ENCODE data around the gene SMURF2.
"Not testable (repeated sequence)": the region's sequence is repeated elsewhere in the genome, so short reads cannot be mapped to it uniquely, and the experiment has no call there.

The SMURF2 gene

DNA sequence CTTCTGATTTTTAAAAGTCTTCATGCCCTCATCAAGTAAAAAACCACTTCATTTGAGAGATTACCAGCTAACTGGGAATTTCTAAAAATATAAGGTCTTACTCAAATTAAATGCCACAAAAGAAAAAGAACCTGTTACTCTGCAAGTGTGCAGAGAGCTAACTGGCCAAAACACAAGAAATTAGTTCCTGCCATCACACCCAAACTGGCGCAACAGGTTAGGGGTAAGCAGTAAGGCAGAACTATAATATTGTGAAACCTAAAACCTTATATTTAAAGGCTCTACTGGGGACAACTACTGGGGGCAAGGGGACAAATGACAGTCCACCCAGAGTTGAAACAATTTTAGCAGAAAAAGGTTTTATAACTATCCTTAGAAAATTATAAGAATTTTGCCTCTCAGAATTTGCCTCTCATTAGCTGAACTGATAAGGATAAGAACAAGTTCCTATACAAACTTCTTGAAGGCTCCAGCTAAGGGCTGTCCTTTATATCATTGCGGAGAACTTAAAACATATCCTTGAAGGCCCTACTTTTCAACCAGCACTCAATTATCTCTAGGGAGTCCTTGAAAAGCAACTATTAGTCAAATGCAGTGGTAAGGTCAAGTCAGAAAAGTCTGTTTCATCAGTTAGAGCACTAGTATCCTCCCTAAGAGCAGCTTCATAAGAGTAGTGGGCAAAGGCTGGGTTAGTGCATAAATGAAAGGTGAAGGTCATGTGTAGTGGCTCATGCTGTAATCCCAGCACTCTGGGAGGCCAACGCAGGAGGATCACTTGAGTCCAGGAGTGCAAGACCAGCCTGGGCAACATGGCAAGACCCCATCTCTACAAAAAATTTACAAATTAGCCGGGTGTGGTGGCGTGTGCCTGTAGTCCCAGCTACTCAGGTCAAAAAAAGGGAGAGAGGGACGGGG lies 31.5 kb downstream of the SMURF2 start:
- DNase-seq: no peak

DNA sequence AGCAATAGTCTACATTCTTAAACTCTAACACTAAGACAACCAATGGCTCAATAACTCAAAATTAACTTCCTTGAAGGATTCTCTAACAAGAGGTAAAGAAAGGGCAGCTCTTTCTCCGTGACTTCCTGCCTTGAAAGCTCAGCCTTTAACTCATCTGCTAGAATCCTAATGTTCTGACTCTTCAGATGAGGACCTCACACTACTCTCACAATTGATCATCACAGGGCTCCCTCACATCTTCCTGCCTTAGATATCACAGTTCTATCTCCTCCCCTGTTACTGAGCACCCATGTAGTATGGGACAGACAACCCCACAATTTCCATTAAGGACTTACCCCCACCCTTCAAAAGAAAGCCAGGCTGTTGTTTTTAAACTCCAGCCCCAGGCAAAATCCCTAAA lies 33.5 kb downstream of the SMURF2 start:
- no peak for DNase-seq

DNA sequence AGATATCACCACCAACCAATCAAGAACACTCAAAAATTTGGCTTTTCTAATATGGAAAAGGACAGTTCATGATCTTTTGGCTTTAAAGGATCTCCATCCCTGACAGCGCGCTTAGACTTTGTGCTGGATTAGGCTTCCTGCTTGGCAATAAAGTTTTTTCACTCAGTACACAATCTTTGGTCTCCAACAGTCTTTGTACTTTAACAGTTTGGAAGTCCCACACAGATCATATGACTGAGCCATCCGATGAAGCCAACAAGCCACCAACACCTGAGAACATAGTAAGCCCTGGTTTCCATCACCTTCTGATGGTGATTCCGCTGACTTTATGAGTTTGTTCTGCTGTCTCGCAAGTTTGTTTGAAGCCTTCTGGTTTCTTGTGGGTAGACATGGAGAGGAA lies 34.3 kb downstream of the SMURF2 start:
- DNase-seq: no peak

DNA sequence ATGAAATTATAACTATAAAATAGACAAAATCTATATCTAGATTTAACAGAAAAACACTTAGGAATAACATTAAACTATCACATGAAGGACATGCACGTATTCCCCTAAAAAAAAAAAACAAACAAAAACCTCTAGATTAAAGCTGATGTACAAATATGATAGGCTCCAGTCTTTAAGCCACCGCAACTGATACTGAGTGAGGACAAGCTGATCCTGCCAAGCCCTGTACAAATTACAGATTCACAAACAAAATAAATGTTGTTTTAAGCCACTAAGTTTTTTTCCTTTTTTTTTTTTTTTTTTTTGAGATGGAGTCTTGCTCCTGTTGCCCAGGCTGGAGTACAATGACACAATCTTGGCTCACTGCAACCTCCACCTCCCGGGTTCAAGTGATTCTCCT lies 35.3 kb downstream of the SMURF2 start:
- DNase-seq: no peak

DNA sequence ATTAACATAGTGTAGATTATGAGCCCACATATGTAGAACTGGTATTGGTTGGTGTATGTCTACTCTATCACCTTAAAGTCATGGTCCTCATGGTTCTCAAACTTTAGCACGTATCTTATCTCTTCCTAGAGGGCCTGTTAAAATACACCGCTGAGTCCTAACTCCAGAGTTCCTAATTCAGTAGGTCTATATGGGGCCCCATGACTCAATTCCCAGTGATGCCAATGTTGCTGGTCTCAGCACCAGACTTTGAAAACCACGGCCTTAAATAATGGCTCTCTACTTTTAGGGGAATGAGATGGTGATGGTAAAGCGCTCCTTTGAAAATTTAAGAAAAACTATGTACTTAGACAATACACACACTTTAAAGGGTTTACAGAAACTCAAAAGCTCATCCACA lies 36.6 kb downstream of the SMURF2 start:
- no peak for DNase-seq

DNA sequence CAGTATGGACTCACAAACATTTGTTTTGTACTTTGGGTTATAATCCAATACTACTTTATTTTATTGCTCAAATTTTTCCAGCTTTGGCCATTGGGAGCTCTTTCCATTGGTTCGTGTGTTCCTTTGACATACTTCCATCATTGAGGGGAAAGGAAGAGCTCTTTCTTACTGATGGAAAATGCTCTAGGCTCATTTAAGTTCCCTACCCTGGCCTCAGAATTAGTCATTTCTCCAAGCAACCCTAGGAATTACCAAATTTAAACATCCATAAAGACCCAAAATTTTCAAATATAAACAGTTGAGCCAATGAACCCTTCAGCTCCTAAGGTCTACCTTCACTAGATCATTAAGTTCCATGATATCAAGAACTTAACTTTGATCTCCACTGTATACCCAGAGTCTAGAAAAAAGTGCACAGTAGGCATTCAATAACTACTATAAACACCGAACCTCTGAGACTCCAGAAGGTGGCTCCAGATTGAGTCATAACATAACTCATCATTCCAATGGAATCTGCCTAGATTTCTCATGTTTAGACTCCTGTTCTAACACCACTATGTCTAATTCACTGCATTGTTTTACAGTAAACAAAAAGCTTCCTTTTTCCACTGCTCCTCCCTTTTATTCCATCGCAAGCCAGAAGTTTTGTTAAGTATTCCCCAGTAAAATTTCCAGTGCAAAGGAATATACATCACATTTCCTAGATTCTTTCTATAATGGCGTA lies 39.0 kb downstream of the SMURF2 start:
- DNase-seq: no peak

DNA sequence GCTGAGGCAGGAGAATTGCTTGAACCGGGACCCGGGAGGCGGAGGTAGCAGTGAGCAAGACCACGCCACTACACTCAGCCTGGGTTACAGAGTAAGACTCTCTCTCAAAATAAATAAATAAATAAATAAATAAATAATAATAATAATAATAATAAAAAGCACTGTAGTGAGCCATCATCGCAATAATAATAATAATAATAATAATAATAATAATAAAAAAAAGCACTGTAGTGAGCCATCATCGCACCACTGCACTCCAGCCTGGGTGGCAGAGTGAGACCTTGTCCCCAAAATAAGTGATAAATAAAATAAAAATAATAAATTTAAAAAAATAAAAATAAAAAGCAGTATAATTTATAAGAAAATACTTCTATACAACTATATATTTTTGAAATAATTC lies 40.3 kb downstream of the SMURF2 start:
- no peak for DNase-seq

DNA sequence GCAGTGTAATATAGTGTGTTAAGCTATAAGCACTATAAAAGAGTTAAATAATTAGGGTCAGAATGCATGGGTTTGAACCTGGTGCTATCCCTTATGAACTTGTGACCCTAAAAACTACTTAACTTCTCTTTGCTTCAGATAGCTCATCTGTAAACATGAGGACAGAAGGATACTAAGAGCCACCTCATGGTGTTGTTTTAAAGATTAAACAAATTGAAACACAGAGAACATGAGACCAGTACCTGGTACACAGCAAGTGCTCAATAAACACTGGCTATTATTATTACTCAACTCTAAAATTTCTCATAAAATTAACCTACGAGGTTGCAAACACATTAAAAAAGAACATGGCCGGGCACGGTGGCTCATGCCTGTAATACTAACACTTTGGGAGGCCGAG lies 43.3 kb downstream of the SMURF2 start:
- DNase-seq: no peak

DNA sequence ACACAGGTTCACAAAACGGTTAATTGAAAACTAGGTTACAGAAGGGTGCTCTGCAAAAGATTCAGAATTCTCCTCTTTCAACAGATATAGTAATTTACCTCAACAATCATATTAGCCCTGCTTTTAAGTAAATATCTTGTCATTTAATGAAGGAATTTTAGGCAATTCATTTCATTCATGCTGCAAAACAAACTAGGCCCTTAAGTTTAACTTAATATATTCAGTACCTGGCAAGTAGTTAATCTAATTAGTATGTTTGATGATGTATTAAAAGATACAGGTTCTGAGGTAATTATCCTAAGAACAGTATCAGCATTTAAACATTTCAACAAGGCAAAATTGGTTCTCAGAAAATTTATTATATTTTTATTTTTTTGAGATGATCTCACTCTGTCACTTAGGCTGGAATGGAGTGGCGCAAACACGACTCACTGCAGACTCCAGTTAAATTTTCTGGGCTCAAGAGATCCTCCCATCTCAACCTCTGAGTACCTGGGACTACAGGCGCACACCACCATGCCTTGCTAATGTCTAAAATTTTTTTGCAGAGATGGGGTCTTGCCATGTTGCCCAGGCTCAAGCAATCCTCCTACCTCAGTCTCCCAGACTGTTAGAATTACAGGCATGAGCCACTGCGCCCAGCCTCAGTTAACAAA lies 44.9 kb downstream of the SMURF2 start:
- DNase-seq: no peak

DNA sequence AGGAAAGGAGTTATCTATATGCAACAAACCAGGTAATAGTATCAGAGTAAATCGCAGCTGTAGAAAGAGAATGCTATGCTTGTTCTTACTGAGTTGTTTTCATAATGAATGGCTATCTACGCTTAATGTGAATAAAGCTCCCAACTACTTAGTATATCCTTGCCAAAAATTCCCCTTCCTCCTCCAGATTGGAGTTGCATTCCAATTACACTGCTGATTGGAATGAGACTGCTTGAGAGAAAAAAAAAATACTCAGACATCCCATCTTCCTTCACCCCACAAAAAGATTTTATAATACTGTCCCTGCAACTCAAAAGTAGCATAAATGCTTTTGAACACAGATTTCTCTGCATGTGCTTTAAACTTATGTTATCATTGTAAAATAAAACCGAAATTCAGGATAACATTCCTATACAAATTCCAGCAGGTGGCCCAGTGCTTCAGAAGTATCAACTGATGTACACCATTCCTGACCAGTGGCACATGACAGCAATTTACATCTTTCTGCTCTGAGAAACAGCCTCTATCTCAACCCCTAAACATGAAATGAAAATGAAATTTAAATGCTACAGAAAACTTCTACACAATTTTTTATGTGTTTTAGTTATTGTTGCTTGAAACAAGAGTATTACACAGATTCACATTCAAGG lies 47.0 kb downstream of the SMURF2 start:
- peak; percentile 27 for DNase-seq

DNA sequence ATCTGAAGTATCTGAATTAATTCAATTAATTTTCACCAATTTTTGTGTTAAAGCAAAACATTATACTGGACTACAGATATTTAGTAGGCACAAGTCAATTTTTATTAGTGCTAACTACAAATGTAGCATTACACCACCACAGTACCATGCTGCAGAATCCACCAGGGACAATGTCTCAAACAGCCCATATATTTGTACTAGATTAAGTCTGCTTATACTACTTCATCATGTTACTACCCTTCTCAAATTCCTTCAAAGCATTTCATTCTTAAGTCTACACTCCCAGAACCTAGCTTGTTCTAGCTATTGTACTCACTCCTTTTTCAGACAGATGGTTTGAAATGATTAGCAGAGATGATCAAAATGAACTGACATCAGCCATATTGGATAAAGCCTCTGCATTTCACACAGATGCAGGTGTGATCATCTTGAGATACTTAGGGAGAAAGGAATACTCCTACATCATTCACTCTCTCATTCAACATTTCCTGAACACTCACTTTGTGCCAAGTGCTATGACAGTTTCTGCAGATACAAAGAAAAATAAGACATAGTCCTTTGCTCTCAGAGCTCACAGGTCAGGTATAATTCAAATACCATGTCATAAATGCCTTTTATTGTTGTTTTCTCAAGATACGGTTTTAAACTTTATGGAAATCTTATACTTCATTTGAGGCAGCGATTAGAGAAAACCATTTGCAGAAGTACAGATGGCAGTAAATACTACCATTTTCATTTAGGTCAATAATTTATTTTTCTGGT lies 47.7 kb downstream of the SMURF2 start:
- DNase-seq: peak; percentile 21

DNA sequence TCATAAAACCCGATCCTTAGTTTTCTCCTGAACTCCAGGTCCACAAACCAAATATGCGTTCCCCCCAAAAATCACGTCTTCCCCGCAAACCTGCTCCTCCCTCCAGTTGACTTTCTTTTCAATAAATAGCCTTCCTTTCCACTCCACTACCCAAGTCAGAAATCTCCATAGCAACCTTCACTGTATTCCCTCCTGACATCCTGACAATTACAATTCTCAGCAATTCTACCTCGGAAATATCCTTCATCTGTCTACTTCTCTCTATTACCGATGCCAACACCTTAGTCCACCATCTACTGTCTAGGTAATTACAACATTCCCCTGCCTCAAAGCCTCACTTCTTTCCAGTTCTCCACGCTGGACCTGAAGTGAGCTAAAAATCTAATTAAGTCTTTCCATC lies 50.7 kb downstream of the SMURF2 start:
- DNase-seq: peak; percentile 69

DNA sequence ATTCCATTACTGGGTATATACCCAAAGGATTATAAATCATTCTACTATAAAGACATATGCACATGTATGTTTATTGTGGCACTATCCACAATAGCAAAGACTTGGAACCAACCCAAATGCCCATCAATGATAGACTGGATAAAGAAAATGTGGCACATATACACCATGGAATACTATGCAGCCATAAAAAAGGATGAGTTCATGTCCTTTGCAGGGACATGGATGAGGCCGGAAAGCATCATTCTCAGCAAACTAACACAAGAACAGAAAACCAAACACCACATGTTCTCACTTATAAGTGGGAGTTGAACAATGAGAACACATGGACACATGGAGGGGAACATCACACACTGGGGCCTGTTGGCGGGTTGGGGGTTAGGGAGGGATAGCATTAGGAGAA lies 51.9 kb downstream of the SMURF2 start:
- not testable (repeated sequence) for DNase-seq

DNA sequence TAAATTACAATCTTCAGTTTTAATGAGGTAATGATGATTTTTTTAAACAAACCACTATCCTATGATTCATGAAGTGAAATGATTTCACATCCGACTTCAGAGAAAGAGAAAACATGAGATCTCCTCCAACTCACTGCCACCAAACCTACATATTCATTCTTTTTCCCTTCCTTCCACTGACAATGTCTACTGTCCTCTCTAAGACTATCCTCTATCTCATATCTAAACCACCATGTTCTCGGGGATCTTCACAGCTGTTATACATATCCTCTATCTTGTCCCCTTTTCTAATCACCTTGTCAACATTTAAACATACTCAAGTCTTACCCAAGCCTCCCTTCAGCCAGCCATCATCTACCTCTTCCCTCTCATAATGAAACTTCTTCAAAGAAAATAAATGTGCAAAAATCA lies 53.5 kb downstream of the SMURF2 start:
- no peak for DNase-seq

DNA sequence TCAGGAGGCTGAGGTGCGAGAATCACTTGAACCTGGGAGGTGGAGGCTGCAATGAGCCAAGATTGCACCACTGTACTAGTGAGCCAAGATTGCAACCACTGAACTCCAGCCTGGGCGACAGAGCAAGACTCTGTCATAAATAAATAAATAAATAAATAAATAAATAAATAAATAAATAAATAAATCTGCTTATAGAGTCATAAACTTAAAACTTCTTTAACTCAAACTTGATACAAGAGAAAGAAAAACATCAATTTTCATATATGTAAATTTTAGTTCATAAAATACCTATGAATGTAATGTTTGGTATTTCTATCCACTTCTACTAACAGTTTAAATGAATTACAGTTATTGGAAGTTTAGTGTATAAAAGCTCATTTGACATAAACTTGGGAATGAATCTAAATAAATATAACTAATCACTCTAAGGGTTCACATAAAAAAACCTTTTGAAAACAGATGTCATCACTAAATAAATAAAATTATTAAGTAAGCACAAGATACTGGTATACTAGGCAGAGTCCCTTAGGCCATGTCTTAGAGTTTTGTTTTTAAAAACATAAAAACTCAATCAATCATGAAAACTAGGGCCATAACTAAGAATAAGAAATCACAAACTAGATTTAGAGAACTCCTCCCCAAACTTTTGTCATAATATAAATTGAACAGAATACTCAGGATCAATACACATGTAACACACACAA lies 54.1 kb downstream of the SMURF2 start:
- DNase-seq: no peak

DNA sequence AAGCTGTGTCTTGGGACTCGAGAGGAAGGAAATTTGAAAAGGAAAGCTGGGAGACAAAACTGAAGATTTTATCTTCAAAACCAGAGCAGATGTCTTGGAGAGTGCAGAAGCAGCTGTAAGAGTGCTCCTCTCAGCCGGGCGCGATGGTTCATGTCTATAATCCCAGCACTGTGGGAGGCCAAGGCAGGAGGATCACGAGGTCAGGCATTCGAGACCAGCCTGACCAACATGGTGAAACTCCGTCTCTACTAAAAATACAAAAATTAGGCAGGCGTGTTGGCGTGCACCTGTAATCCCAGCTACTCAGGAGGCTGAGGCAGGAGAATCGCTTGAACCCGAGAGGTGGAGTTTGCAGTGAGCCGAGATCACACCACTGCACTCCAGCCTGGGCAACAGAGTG lies 57.6 kb downstream of the SMURF2 start:
- DNase-seq: not testable (repeated sequence)

DNA sequence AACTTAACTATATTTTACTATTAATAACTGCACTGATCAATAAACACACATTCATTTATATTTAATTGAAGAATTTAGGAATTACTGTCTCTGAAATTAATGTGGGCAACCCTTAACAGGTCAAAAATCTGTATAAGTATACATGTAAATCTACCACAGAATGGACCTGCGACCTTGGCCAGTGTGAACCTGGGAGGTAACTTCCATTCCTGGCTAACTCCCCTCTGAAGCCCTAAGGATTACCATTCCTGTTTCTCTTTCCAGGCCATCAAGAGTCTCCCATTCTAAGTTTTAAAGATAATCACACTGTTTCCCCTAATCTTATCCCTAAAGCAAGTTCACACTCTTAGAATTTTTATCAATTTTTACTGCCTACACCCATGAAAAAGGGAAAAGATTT lies 58.1 kb downstream of the SMURF2 start:
- DNase-seq: no peak

DNA sequence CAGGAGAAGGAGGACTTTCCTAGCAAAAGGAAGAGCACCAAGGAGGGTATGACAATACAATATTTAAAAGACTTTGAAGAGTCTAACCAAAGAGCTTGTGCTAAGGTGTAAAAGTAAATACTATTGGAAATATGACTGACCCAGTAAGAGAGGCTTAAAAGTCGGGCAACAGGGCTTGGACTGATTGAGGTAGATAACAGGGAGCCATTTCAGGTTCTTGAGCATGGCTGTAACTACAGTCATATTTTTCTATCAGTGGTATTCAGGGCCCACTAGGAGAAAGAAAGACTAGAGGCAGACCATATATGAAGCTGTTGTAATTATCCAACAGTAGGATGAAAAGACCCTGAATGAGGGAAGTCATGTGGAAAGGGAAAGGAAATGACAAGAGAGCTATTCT lies 62.3 kb downstream of the SMURF2 start:
- DNase-seq: peak; percentile 77

DNA sequence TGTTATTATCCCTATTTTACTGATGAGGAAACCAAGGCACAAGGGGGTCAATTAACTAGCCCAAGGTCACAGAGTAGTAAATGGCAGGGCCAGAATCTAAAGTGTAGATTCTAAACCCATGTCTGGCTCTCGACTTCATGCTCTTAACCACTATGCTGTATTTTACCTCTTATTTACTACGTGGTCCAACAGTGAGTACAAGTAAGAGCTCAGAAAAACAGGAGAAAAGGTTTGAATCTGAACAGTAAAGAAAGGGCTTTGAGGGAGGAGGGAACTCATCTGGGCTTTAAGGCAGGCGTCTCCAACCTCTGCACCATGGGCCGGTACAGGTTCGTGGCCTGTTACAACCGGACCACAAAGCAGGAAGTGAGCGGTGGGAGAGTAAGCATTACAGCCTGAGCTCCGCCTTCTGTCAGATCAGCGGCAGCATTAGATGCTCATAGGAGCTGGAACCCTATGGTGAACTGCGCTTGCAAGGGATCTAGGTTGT lies 62.9 kb downstream of the SMURF2 start:
- DNase-seq: no peak

DNA sequence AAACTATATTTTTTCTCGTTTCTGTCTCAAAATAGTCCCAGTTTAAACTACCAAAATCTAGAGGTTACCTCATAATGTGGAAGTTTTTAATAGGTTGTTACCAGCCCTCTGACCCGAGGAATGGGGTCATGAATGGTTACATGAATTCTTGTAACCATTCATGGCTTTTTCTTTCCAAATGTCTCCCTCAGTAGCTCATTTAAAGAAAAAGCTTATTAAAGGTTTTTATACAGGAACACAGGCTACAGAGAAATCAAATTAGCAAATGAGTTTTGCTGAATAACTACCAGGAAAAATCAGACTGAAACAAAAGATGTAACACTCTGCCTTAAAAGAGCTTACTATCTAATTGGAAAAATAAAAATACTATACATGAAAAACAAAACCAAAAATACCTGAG lies 63.4 kb downstream of the SMURF2 start:
- DNase-seq: no peak

DNA sequence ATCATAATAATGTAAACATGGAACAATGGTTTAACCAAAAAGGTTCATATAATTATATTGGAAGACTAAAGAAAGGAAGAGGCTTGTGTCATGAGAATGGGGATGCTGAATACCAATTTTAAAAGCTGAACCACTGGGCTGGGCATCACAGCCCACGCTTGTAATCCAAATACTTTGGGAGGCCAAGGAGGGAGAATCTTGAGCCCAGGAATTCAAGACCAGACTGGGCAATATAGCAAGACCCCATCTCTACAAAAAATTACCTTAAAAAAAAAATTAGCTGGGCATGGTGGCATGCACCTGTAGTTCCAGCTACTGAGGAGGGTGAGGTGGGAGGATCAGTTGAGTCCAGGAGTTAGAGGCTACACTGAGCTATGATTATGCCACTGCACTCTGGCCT lies 65.1 kb downstream of the SMURF2 start:
- DNase-seq: no peak

DNA sequence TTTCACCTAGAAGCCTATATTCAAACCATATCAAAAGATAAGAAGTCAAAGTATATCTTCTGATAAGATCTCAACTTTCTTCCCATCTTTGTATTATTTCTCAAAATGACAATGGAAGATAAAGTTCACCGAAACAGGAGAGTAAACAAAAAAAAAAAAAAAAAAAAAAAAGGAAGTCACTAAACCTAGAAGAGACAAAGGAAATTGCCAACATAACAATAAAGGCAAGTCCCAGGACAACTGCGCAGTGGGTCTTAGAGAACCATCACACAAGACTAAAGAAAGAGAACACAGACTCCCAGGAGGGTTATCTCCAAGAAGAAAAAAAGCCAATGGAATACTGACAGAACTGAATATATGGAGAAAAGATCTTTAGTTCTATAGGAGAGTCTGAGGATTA lies 65.7 kb downstream of the SMURF2 start:
- DNase-seq: no peak

All from eye (tissue), 1 donor.